DMS 273 treated with DMSO at 0.1 percent for 48 hours (cell line): ENCODE measurements around the gene LIN37.
"Not testable (repeated sequence)": the region's sequence is repeated elsewhere in the genome, so short reads cannot be mapped to it uniquely, and the experiment has no call there.

Experiments used
- DNase-seq: peaks from one replicate; lab custom pipeline; 2025; lab: John Stamatoyannopoulos, UW

Gene LIN37

DNA sequence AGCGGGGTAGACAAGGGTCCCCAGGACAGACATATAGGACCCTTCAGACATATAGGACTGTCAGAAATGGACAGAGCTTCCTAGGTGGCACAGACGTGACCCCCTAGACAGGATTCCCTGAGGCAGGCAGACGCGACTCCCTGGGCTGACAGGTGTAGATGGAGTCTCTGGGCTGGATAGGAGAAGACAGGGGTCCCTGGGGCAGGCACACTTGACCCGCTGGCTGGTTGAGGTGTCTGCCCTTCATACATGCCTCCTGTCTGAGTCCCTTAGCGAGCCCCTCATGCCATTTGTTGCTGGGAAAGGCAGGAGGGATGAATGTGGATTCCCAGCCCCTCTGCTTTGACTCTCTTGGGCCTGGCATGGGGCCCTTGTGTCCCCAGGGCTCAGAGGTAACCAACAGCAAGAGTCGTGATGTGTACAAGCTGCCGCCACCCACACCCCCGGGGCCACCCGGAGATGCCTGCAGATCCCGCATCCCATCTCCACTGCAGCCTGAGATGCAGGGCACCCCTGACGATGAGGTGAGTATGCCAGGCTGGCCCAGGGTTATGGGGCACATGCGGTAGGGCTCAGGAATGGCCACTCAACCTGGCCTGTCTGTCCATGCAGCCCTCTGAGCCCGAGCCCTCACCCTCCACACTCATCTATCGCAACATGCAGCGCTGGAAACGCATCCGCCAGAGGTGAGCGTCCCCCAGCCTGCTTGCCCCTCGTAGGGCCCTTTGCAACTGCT, 5.4 kb downstream of the LIN37 start:
- DNase-seq, result no peak

GRCh38 chr19:35754370-35755130, 6.2 kb downstream of the LIN37 start:
- no peak for DNase-seq

DNA sequence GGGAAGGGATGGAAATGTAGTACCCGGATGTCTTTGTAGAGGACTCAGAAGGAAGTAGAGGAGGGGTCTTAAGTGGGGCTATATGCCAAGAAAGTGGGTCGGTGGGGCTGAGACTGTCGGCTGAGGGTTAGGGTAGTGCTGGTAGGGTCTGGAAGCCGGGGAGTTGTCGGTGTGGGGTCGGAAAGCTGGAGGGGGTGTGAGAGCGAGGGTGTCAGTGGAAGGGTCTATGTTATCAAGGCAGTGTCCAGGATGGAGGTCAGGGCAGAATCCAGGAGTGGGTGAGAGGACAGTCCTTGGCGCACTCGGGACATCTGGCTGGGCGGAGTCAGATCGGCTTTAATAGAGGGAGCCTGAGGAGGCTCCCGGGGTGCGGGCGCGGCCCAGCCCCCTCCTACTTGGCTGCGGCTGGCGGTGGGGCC, 6.8 kb downstream of the LIN37 start:
- DNase-seq, result no peak

DNA sequence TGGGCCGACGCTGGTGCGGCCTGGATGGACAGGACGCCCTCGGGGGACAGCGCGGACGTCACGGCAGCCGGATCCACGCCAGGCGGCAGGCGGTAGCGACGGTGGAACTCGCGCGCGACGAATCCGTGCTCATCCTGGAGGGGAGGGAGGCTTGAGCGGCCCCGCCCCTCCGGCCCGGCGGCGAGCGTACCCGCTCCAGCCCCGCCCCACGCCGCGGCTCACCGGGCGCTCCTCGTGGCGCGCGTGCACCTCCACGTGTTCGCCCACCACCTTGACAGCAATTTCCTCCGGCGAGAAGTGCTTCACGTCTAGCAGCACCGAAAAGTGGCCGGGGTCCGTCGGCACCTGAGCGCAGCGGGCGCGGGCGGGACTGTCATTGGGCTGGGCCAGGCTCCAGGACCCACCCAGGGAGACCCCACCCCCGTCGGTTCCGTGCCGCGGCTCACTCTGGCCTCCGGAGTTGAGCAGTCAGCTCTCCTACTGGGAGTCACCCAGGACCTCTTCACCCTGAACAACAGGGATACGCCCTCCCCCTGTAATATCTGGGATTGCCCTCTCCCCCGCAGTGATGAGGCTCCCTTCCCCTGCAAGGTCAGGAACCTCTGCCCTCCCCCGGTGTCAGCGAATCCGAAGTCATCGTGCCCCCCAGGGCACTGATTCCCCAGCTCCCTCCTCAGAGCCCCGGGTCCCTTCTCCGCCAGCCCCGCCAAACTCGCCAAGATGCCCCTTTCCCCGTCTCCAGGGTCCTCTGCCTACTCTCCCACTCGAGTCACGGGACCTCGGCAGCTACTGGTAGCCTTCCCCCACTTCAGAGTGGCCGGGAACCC, 7.4 kb downstream of the LIN37 start:
- no peak for DNase-seq

GRCh38 chr19:35756377-35757230, 8.2 kb downstream of the LIN37 start, which contains the start of gene HSPB6:
TSS of gene HSPB6 (minus strand) at chr19:35757029. CDS start at chr19:35757008, 21 bp downstream.
- DNase-seq, result no peak

GRCh38 chr19:35757231-35757748, 8.9 kb downstream of the LIN37 start:
- peak; percentile 92 for DNase-seq

DNA sequence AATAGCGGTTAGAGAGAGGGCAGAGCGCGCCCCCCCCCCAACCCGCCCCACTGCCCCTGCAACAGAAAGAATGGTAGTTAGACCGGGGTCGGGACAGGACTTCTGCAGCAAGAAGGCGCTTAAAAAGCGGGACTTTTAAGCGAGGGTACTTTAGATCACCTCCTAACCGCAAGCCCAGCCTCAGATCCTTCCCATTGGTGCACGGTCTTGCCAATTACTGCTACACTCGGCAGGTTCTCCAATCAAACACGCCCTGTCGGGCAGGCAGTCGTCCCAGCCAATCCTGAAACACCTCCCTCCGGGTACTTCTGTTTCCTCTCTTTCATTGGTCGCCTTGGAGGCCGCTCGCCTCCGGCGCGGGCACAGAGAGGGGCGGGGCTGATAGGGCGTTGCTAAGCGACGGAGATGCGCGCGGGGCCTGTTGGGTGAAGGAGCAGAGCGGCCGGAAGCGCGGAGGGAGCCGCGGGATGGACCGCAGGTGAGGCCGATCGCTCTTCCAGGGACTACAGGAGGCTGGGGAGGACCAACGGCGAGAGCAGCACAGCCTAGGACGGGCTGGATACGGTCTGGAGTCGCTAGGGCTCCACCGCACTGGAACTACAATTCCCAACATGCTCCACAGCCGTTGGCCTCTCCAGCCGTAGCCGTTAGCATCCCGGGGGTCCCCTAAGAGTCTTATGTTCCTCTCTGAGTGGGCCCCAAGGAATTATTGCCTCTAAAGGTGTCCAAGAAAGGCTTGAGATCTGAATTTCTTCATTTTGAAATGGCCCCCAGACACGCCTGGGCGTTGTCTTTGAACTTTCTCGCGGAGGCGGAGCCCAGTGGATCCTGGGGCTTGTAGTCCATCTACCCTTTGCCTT, 9.6 kb downstream of the LIN37 start, which contains the start of gene PROSER3:
Gene PROSER3, plus strand, starts transcription at position 428 of the 860 bp plus-strand sequence. Its CDS starts 40 bp downstream, at position 468.
- peak; percentile 99 for DNase-seq

GRCh38 chr19:35759697-35760096, 11.3 kb downstream of the LIN37 start:
- DNase-seq, result no peak

- DNase-seq, result no peak
These were observed 12.5 kb downstream of the LIN37 start for GRCh38 chr19:35760711-35761349.

GRCh38 chr19:35764432-35765315, 16.3 kb downstream of the LIN37 start:
- DNase-seq, result no peak

- no peak for DNase-seq
These were observed 18.3 kb downstream of the LIN37 start for GRCh38 chr19:35766571-35767104.

DNA sequence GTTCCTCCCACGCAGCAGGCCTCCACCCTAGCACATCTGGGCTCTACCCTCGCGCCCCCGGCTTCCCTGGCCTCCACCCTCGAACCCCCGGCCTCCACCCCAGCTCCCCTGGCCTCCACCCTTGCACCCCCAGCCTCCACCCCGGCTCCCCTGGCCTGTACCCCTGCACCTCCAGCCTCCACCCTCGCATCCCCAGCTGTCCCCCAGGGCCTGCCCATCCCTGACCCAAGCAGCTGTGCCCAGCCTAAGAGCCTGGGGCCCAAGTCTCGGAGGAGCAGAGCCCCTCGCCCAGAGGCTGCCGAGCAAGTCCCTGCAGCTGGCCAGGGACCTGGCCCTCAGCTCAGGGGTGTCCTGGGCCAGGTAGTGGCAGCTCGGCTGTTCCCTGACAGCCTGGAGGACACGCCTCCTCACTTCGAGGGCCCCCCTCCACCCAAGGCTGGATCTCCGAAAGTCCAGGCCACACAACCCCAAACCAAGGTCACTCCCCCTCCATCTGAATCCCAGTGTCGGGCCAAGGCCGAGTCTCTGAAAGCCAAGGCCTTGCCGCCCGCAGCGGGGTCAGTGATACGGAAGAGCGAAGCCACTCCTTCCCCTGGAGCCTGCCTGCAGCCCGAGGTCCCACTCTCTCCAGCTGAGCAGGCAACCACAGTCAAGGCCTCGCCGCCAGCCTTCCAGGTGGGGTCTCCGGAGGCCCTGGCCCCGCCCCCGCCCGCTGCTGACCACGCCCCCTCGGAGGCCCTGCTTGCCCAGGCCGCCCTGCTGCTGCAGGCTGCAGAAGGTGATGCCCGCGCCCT, 19.1 kb downstream of the LIN37 start:
- DNase-seq, result no peak

DNA sequence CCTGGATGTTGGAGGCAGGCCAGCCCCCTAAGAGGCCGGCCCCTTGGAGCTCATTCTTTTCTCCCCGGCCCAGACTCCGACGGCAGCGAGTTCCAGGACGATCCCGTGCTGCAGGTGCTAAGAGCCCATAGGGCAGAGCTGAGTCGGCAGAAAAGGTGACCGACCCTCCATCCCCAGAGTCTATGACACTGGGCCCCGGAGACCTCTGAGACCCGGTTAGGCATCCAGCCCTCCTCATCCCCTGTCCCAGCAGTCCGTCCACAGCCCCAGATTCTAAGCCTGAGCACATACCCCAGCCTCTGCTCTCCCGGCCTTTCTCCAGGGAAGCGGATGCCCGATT, 19.7 kb downstream of the LIN37 start:
- DNase-seq, result no peak

DNA sequence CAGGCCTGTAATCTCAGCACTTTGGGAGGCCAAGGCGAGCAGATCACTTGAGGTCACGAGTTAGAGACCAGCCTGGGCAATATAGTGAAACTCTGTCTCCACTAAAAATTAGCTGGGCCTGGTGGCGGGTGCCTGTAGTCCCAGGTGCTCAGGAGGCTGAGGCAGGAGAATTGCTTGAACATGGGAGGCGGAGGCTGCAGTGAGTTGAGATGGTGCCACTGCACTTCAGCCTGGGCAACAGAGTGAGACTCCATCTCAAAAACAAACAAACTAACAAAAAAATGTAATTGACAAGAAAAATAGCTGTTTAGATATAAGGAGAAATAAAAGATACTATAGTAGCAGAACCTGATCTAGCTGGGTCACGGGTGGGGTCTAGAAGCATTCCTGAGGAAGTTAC, 24.0 kb downstream of the LIN37 start:
- not testable (repeated sequence) for DNase-seq

DNA sequence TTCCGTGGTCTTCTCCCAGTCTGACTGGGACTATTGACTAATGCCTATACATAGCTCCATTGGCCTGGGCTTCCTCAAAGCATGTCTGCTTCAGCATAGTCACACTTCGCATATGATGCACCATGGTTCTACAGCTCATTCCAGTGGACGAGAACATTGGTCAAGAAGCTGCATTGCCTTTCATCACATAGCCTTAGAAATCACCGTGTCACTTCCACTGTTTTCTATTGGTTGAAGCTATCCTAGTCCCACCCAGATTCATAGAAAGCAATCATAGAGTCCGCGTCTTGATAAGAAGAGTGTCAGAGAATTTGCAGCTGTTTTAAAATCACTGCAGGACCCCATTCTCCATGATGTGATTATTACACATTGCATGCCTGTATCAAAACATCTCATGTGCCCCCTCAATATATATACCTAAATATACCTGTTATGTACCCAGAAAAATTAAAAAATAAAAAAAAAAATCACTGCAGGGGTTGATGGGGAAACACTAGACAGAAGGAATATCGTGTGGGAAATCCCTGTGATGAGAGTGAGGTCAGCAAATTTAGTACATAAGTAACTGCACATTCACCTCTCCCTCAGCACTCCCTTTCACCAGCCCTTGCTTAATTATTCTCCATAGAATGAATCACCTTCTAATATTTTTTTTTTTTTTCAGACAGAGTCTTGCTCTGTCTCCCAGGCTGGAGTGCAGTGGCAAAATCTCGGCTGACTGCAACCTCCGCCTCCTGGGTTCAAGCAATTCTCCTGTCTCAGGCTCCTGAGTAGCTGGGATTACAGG, 24.8 kb downstream of the LIN37 start:
- no peak for DNase-seq

GRCh38 chr19:35774274-35775045, 26.1 kb downstream of the LIN37 start:
- DNase-seq, result no peak
